Measurements from ENCODE around the gene LLGL2.

The LLGL2 gene

DNA sequence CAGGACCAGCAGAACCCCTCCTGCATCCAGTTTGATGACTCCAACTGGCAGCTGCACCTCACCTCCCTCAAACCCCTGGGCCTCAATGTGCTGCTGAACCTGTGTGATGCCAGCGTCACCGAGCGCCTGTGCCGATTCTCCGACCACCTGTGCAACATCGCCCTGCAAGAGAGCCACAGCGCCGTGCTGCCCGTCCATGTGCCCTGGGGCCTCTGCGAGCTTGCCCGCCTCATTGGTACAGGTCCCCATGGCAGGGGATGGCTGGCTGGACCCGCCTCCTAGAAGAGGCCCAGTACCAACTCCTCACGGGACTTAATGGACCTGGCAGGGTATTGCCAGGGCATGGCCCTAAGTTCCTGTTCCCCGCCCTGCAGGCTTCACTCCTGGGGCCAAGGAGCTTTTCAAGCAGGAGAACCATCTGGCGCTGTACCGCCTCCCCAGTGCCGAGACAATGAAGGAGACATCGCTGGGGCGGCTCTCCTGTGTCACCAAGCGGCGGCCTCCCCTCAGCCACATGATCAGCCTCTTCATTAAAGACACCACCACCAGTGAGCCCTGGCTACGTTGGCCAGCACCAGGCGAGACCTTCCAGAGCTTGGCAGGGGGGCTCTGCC, 32.8 kb upstream of the LLGL2 start:
- no peak overlapping the region for H3K4me3 ChIP-seq (ENCODE audit: low read depth, low read length)
- no peak for DNase-seq (ENCODE audit: low read depth)
- in situ Hi-C loops (cut with HindIII; ENCODE audit: low sequenced_read_pairs) = no loop called here
- TF ChIP-seq, protein P1, sequence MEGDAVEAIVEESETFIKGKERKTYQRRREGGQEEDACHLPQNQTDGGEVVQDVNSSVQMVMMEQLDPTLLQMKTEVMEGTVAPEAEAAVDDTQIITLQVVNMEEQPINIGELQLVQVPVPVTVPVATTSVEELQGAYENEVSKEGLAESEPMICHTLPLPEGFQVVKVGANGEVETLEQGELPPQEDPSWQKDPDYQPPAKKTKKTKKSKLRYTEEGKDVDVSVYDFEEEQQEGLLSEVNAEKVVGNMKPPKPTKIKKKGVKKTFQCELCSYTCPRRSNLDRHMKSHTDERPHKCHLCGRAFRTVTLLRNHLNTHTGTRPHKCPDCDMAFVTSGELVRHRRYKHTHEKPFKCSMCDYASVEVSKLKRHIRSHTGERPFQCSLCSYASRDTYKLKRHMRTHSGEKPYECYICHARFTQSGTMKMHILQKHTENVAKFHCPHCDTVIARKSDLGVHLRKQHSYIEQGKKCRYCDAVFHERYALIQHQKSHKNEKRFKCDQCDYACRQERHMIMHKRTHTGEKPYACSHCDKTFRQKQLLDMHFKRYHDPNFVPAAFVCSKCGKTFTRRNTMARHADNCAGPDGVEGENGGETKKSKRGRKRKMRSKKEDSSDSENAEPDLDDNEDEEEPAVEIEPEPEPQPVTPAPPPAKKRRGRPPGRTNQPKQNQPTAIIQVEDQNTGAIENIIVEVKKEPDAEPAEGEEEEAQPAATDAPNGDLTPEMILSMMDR (IDR thresholded peaks at IDR 0.05; ENCODE audit: low read depth, low read length, missing control alignments) = no peak

DNA sequence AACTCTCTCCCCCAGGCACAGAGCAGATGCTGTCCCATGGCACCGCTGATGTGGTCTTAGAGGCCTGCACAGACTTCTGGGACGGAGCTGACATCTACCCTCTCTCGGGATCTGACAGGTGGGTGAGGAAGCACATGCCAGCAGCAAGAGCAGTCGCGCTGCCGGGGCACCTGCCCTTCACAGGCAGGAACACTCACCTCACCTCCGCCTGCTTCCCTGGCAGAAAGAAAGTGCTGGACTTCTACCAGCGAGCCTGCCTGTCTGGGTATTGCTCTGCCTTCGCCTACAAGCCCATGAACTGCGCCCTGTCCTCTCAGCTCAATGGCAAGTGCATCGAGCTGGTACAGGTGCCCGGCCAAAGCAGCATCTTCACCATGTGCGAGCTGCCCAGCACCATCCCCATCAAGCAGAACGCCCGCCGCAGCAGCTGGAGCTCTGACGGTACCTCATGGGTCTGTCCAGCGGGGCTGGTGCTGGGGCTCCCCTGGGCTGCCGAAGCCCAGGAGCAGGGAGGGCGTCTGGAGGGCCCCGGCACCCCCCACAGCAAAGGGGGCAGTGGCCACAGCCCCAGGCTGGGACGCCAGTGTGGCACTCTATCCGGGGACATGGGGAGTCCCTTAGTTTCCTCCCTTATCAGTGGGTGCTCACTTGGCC, 31.9 kb upstream of the LLGL2 start:
- in situ Hi-C loops (cut with HindIII; ENCODE audit: low sequenced_read_pairs) = no loop called here
- TF ChIP-seq, protein P1 (IDR thresholded peaks at IDR 0.05; ENCODE audit: low read depth, low read length, missing control alignments) = no peak

DNA sequence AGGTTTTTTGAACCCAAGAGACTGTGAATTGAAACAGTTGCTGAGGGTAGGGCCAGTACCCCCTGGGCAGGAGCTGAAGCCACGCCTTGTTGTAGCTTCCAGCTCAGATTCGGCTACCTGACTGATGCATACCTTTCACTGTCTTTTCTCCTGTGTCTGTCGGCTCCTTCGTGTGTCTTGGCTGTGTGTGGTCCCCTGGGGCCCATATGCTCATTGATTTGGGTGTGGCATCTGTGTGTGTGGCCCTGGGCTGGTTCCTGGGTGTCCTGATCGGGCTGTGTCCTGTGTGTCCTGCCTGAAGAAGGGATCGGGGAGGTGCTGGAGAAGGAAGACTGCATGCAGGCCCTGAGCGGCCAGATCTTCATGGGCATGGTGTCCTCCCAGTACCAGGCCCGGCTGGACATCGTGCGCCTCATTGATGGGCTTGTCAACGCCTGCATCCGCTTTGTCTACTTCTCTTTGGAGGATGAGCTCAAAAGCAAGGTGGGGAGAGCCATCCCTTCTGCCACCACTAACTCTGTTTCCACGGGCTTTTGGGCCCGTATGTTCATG, 31.1 kb upstream of the LLGL2 start:
- in situ Hi-C loops (cut with HindIII; ENCODE audit: low sequenced_read_pairs) = no loop called here
- no peak for DNase-seq (ENCODE audit: low read depth)
- no peak overlapping the region for H3K4me3 ChIP-seq (ENCODE audit: low read depth, low read length)
- TF ChIP-seq, protein P1 (IDR thresholded peaks at IDR 0.05; ENCODE audit: low read depth, low read length, missing control alignments) = no peak

More for the DNA sequence above, 31.9 kb upstream of the LLGL2 start:
- H3K4me3 ChIP-seq (ENCODE audit: low read depth, low read length) = no peak overlapping the region
- no peak for DNase-seq (ENCODE audit: low read depth)

DNA sequence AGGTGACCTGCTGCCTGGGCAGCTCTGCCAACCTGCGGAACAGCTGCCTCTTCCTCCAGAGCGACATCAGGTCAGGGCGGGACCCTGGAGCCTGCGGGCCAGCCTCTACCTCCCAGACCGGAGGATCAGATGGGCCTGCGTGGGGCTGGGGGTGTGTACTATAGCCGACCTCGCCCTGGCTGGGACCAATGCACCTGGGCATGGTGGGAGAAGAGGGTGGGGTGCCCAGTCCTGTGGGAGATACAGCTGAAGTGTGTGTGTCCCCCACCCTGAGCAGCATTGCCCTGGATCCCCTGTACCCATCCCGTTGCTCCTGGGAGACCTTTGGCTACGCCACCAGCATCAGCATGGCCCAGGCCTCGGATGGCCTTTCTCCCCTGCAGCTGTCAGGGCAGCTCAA, 29.5 kb upstream of the LLGL2 start:
- in situ Hi-C loops (cut with HindIII; ENCODE audit: low sequenced_read_pairs) = no loop called here
- no peak overlapping the region for H3K4me3 ChIP-seq (ENCODE audit: low read depth, low read length)
- TF ChIP-seq, protein P1 (IDR thresholded peaks at IDR 0.05; ENCODE audit: low read depth, low read length, missing control alignments) = no peak
- DNase-seq (ENCODE audit: low read depth) = no peak

DNA sequence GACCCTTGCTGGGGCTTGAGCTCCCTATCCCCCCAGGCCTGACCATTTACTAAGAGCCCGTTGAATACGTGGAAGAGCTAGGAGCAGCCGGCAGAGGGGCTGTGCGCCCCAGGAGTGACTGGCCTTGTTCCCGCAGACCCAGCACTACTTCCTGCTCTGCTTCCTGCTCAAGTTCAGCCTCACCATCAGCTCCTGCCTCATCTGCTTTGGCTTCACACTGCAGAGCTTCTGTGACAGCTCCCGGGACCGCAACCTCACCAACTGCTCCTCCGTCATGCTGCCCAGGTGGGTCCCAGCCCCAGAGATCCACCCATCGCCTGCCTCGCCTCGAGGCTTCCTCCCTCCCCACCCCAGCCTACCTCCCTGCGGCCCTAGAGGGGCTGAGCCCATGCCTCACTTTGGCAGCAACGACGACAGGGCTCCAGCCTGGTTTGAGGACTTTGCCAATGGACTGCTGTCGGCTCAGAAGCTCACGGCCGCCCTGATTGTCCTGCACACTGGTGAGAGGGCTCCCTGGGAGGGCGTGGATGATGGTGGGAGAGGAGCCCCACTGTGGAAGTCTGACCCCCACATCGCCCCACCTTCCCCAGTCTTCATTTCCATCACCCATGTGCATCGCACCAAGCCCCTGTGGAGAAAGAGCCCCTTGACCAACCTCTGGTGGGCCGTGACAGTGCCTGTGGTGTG, 27.3 kb upstream of the LLGL2 start:
- no peak overlapping the region for H3K4me3 ChIP-seq (ENCODE audit: low read depth, low read length)
- no peak for DNase-seq (ENCODE audit: low read depth)
- in situ Hi-C loops (cut with HindIII; ENCODE audit: low sequenced_read_pairs) = no loop called here
- TF ChIP-seq, protein P1 (IDR thresholded peaks at IDR 0.05; ENCODE audit: low read depth, low read length, missing control alignments) = no peak

DNA sequence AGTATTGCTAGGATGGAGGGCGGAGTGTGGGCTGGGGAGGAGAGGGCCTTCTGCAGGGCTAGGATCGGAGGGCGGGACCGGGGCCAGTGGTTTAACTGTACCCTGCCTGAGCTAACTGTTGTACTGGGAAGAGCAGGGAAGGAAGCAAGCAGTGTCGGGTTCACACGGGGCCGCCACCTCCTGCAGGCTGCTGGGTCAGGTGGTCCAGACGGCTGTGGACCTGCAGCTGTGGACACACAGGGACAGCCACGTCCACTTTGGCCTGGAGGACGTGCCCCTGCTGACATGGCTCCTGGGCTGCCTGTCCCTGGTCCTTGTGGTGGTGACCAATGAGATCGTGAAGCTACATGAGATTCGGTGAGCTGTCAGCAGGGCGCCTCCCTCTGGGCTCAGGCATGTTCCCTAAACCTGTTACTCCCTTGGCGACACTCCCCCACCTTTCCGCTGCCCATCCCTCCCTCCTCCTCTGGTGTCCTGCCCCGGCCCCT, 26.7 kb upstream of the LLGL2 start:
- TF ChIP-seq, protein P1 (IDR thresholded peaks at IDR 0.05; ENCODE audit: low read depth, low read length, missing control alignments) = no peak
- no peak for DNase-seq (ENCODE audit: low read depth)
- no peak overlapping the region for H3K4me3 ChIP-seq (ENCODE audit: low read depth, low read length)
- in situ Hi-C loops (cut with HindIII; ENCODE audit: low sequenced_read_pairs) = no loop called here
